Measurements from ENCODE around the gene BUD13.

BUD13 gene

GRCh38 chr11:116732271-116733042 is 40.3 kb downstream of the BUD13 start:
- DNase-seq (ENCODE audit: low read depth), result peak; percentile 62
- H3K4me3 ChIP-seq (ENCODE audit: low read length), result no peak overlapping the region
- TF ChIP-seq CTCF (conservative IDR thresholded peaks at IDR 0.05; ENCODE audit: low read length), result peak; percentile 88

- DNase-seq (ENCODE audit: low read depth), result no peak
- no peak for TF ChIP-seq CTCF (conservative IDR thresholded peaks at IDR 0.05; ENCODE audit: low read length)
- H3K4me3 ChIP-seq (ENCODE audit: low read length), result no peak overlapping the region
Observed at GRCh38 chr11:116731821-116732220, 41.0 kb downstream of the BUD13 start.

- H3K4me3 ChIP-seq (ENCODE audit: low read length), result no peak overlapping the region
- no peak for TF ChIP-seq CTCF (conservative IDR thresholded peaks at IDR 0.05; ENCODE audit: low read length)
- DNase-seq (ENCODE audit: low read depth), result peak; percentile 13
Observed at GRCh38 chr11:116731097-116731761, 41.6 kb downstream of the BUD13 start.

GRCh38 chr11:116730601-116731000 is 42.2 kb downstream of the BUD13 start:
- TF ChIP-seq CTCF (conservative IDR thresholded peaks at IDR 0.05; ENCODE audit: low read length), result no peak
- no peak overlapping the region for H3K4me3 ChIP-seq (ENCODE audit: low read length)
- no peak for DNase-seq (ENCODE audit: low read depth)

GRCh38 chr11:116730241-116730561 is 42.6 kb downstream of the BUD13 start:
- no peak for DNase-seq (ENCODE audit: low read depth)
- TF ChIP-seq CTCF (conservative IDR thresholded peaks at IDR 0.05; ENCODE audit: low read length), result no peak
- H3K4me3 ChIP-seq (ENCODE audit: low read length), result no peak overlapping the region

GRCh38 chr11:116729501-116730240 is 43.1 kb downstream of the BUD13 start:
- no peak for TF ChIP-seq CTCF (conservative IDR thresholded peaks at IDR 0.05; ENCODE audit: low read length)
- H3K4me3 ChIP-seq (ENCODE audit: low read length), result no peak overlapping the region
- no peak for DNase-seq (ENCODE audit: low read depth)
